GM23338 (cell line): Measurements from ENCODE around the gene TRAF3IP3. TPM values are rescaled to one million over a fixed set of nuclear protein-coding genes. Genes with fewer than 3 reads are reported as not detected.

Experiments used
- ATAC-seq: fragments of 200-7000 bp; cut with Tn5 transposase; 3 replicates; pipeline ENCODE4 v1.9.1; 2020
- DNase-seq: peaks from one replicate; pipeline ENCODE4 v3.0.0-alpha.2; 2015; ENCODE audit warnings: low spot score
- H2AFZ ChIP-seq: fragments of 200-600 bp; sonication (generic); 2 replicates; pipeline ENCODE4 v1.8.0; 2016; ENCODE audit warnings: antibody characterized with exemption, mild to moderate bottlenecking, moderate library complexity
- H3F3A ChIP-seq: fragments of 200-600 bp; sonication (generic); replicated peaks from 2 replicates; pipeline ENCODE4 v1.8.0; 2017; ENCODE audit warnings: antibody characterized with exemption, mixed run types, low read depth
- H3K27ac ChIP-seq: fragments of 200-600 bp; sonication (generic); 2 replicates; pipeline ENCODE4 v1.6.1; 2016; ENCODE audit warnings: low read depth
- H3K27me3 ChIP-seq: fragments of 200-600 bp; sonication (generic); 2 replicates; pipeline ENCODE4 v1.8.0; 2016; ENCODE audit warnings: mild to moderate bottlenecking, mixed run types, moderate library complexity; ENCODE audit not compliant: insufficient read depth
- H3K36me3 ChIP-seq: fragments of 200-600 bp; sonication (generic); 2 replicates; pipeline ENCODE4 v1.8.0; 2016; ENCODE audit warnings: mild to moderate bottlenecking; ENCODE audit not compliant: insufficient read depth
- H3K4me1 ChIP-seq: fragments of 200-600 bp; sonication (generic); 2 replicates; pipeline ENCODE4 v1.8.0; 2016; ENCODE audit warnings: mild to moderate bottlenecking, moderate library complexity; ENCODE audit not compliant: insufficient read depth
- H3K4me2 ChIP-seq: fragments of 200-600 bp; sonication (generic); 2 replicates; pipeline ENCODE4 v1.7.1; 2017; ENCODE audit warnings: mixed run types
- H3K4me3 ChIP-seq: fragments of 200-600 bp; sonication (generic); 2 replicates; pipeline ENCODE4 v1.6.1; 2016; ENCODE audit warnings: mixed run types
- H3K79me2 ChIP-seq: fragments of 200-600 bp; sonication (generic); replicated peaks from 2 replicates; pipeline ENCODE4 v1.8.0; 2017; ENCODE audit warnings: mild to moderate bottlenecking; ENCODE audit not compliant: insufficient read depth
- H3K9me2 ChIP-seq: fragments of 200-600 bp; sonication (generic); 2 replicates; pipeline ENCODE4 v1.8.0; 2017; ENCODE audit not compliant: insufficient read depth
- H4K20me1 ChIP-seq: fragments of 200-600 bp; sonication (generic); replicated peaks from 2 replicates; pipeline ENCODE4 v1.8.0; 2017; ENCODE audit warnings: mild to moderate bottlenecking; ENCODE audit not compliant: insufficient read depth
- H3K27ac Mint-ChIP-seq: 2 replicates; pipeline ENCODE4 v1.8.0; 2020; ENCODE audit warnings: inconsistent platforms, mild to moderate bottlenecking, moderate library complexity, mixed read lengths
- H3K27me3 Mint-ChIP-seq: 3 replicates; pipeline ENCODE4 v1.8.0; 2022; ENCODE audit warnings: low read depth, mild to moderate bottlenecking, moderate library complexity, mixed read lengths, inconsistent platforms; ENCODE audit not compliant: insufficient read depth, poor library complexity
- H3K36me3 Mint-ChIP-seq: 3 replicates; pipeline ENCODE4 v1.8.0; 2021; ENCODE audit warnings: low read depth, mild to moderate bottlenecking, inconsistent platforms, moderate library complexity, mixed read lengths
- H3K4me1 Mint-ChIP-seq: 3 replicates; pipeline ENCODE4 v1.8.0; 2020; ENCODE audit warnings: mild to moderate bottlenecking, inconsistent platforms, mixed read lengths
- H3K4me3 Mint-ChIP-seq: 3 replicates; pipeline ENCODE4 v1.8.0; 2021; ENCODE audit warnings: moderate library complexity, mild to moderate bottlenecking, inconsistent platforms, mixed read lengths
- H3K9me3 Mint-ChIP-seq: 3 replicates; pipeline ENCODE4 v1.8.0; 2020; ENCODE audit warnings: moderate library complexity, mild to moderate bottlenecking, inconsistent platforms, mixed read lengths
- CREB1 ChIP-seq: fragments of 250-450 bp; sonication (Bioruptor Pico); IDR thresholded peaks from 2 replicates; pipeline ENCODE4 v1.5.0; 2020; ENCODE audit warnings: low read depth, mild to moderate bottlenecking, moderate library complexity
- CTCF ChIP-seq, 2 experiments: fragments of 200-600 bp in 1 of 2; sonication (generic) in 1 of 2; conservative IDR thresholded peaks; 2 replicates each; pipeline versions ENCODE4 v1.5.1 to v1.6.1; 2016 to 2017; ENCODE audit warnings: antibody characterized with exemption in 2 of 2, low read depth in 2 of 2, mild to moderate bottlenecking in 2 of 2, moderate library complexity in 1 of 2
- EZH2phosphoT487 ChIP-seq: fragments of 200-600 bp; sonication (generic); IDR thresholded peaks from one replicate; pipeline ENCODE4 v1.8.1; 2018; ENCODE audit warnings: antibody characterized with exemption; ENCODE audit not compliant: unreplicated experiment
- JUNB ChIP-seq: IDR thresholded peaks from one replicate; pipeline ENCODE4 v1.6.1; 2016; ENCODE audit warnings: antibody characterized with exemption; ENCODE audit not compliant: unreplicated experiment
- NANOG ChIP-seq: IDR thresholded peaks from 2 replicates; pipeline ENCODE4 v1.6.1; 2016; ENCODE audit warnings: antibody characterized with exemption, borderline replicate concordance
- POLR2AphosphoS5 ChIP-seq: IDR thresholded peaks from 2 replicates; pipeline ENCODE4 v1.6.1; 2016; ENCODE audit warnings: antibody characterized with exemption, low read depth
- REST ChIP-seq: IDR thresholded peaks from one replicate; pipeline ENCODE4 v1.6.1; 2018; ENCODE audit warnings: antibody characterized with exemption; ENCODE audit not compliant: unreplicated experiment
- ZNF114 ChIP-seq: fragments of 250-450 bp; sonication (Bioruptor Pico); IDR thresholded peaks from 2 replicates; pipeline ENCODE4 v1.5.0; 2020; ENCODE audit warnings: mild to moderate bottlenecking, moderate library complexity
- ZNF331 ChIP-seq: fragments of 250-450 bp; sonication (Bioruptor Pico); IDR thresholded peaks from 2 replicates; pipeline ENCODE4 v1.5.0; 2020; ENCODE audit warnings: low read depth, mild to moderate bottlenecking, moderate library complexity
- ZNF462 ChIP-seq: fragments of 250-450 bp; sonication (Bioruptor Pico); IDR thresholded peaks from 2 replicates; pipeline ENCODE4 v1.5.0; 2020; ENCODE audit warnings: mild to moderate bottlenecking, moderate library complexity
- polyA plus RNA-seq: library from polyadenylated mRNA; unstranded; fragments of >200 nt; fragmentation: Nextera tagmentation; extraction: Ambion mirVana; gene quantifications from 2 replicates; pipeline ENCODE4 v1.2.1, GENCODE V29; 2016
- total RNA-seq: library from RNA; depleted of rRNA; stranded (reverse); fragments of >200 nt; shearing (Covaris generic); gene quantifications from 2 replicates; pipeline ENCODE4 v1.2.3, GENCODE V29; 2014

TRAF3IP3 gene
- total and polyA plus RNA-seq, 2 experiments from 2014 or later, result not detected

- Histone ChIP-seq H4K20me1 (no peaks in the 10 kb centered on the region), H3K79me2 (no peaks in the 10 kb centered on the region), H3K27ac (no peak overlapping the region), H3K4me3 (no peak overlapping the region), H3K4me2 (no peak overlapping the region), H3K9me2 (no peaks in the 10 kb centered on the region), H3K4me1 (no peaks in the 10 kb centered on the region), H2AFZ (no peak overlapping the region), H3F3A (no peaks in the 10 kb centered on the region), H3K27me3 (no peaks in the 10 kb centered on the region), H3K36me3 (no peaks in the 10 kb centered on the region)
- DNase-seq (no peak), ATAC-seq (no peak)
- H3K36me3 Mint-ChIP-seq, result no peaks in the 10 kb centered on the region
- no peak overlapping the region for H3K27ac Mint-ChIP-seq
- TF ChIP-seq EZH2phosphoT487 (no peak), REST (no peak), ZNF114 (CRISPR knock-in tag) (no peak), ZNF462 (no peak), JUNB (no peak), CTCF (conservative IDR thresholded peaks at IDR 0.05; ENCODE audit: low read depth in 2 of 2) (no peak), ZNF331 (CRISPR knock-in tag) (no peak), POLR2AphosphoS5 (no peak), CREB1 (no peak), NANOG (no peak)
- no peaks in the 10 kb centered on the region for H3K9me3 Mint-ChIP-seq
- peaks cover 3% of the 10 kb centered on the region; the same call in 1 of the 3 replicates for H3K4me1 Mint-ChIP-seq
- H3K4me3 Mint-ChIP-seq, result no peak overlapping the region
- H3K27me3 Mint-ChIP-seq, result peaks cover 2% of the 10 kb centered on the region
Measured at GRCh38 chr1:209736490-209737117, 19.2 kb upstream of the TRAF3IP3 start.
